Measurements from ENCODE around the gene D2HGDH.
"Not testable (repeated sequence)": the region's sequence is repeated elsewhere in the genome, so short reads cannot be mapped to it uniquely, and the experiment has no call there.

D2HGDH gene

GRCh38 chr2:241799522-241800197, 65.2 kb downstream of the D2HGDH start:
- no peaks in the 10 kb centered on the region for H3K9me3 ChIP-seq (ENCODE audit: insufficient read depth, low read depth, low read length)
- no peaks in the 10 kb centered on the region for H3K36me3 ChIP-seq (ENCODE audit: insufficient read depth, low read depth, low read length)
- peaks cover 22% of the 10 kb centered on the region for H3K27me3 ChIP-seq (ENCODE audit: insufficient read depth, low read length)
- peaks cover 6% of the 10 kb centered on the region for H3K4me1 ChIP-seq (ENCODE audit: insufficient read depth, low read length)
- no peak overlapping the region for H3K27ac ChIP-seq (ENCODE audit: low read length)
- H3K4me3 ChIP-seq (ENCODE audit: low read length), result no peak overlapping the region
- H3K9ac ChIP-seq (ENCODE audit: low read depth, low read length), result no peak overlapping the region

GRCh38 chr2:241800198-241800903, 65.9 kb downstream of the D2HGDH start:
- H3K4me3 ChIP-seq (ENCODE audit: low read length); H3K9me3 ChIP-seq (ENCODE audit: insufficient read depth, low read depth, low read length); H3K4me1 ChIP-seq (ENCODE audit: insufficient read depth, low read length); H3K36me3 ChIP-seq (ENCODE audit: insufficient read depth, low read depth, low read length); H3K27ac ChIP-seq (ENCODE audit: low read length); H3K9ac ChIP-seq (ENCODE audit: low read depth, low read length): not testable (repeated sequence)
- peaks cover 25% of the 10 kb centered on the region for H3K27me3 ChIP-seq (ENCODE audit: insufficient read depth, low read length)

- Histone ChIP-seq H3K27ac (ENCODE audit: low read length) (no peak overlapping the region), H3K27me3 (ENCODE audit: insufficient read depth, low read length) (peaks cover 25% of the 10 kb centered on the region), H3K36me3 (ENCODE audit: insufficient read depth, low read depth, low read length) (no peaks in the 10 kb centered on the region), H3K9ac (ENCODE audit: low read depth, low read length) (no peak overlapping the region), H3K9me3 (ENCODE audit: insufficient read depth, low read depth, low read length) (no peaks in the 10 kb centered on the region), H3K4me3 (ENCODE audit: low read length) (no peak overlapping the region), H3K4me1 (ENCODE audit: insufficient read depth, low read length) (peaks cover 9% of the 10 kb centered on the region)
Observed at GRCh38 chr2:241801611-241802420, 67.4 kb downstream of the D2HGDH start.

- Histone ChIP-seq H3K27ac (ENCODE audit: low read length) (no peak overlapping the region), H3K9ac (ENCODE audit: low read depth, low read length) (no peak overlapping the region), H3K36me3 (ENCODE audit: insufficient read depth, low read depth, low read length) (no peaks in the 10 kb centered on the region), H3K4me1 (ENCODE audit: insufficient read depth, low read length) (peaks cover 9% of the 10 kb centered on the region), H3K4me3 (ENCODE audit: low read length) (no peak overlapping the region), H3K9me3 (ENCODE audit: insufficient read depth, low read depth, low read length) (no peaks in the 10 kb centered on the region), H3K27me3 (ENCODE audit: insufficient read depth, low read length) (peaks cover 25% of the 10 kb centered on the region)
Observed at GRCh38 chr2:241802421-241803318, 68.2 kb downstream of the D2HGDH start.

GRCh38 chr2:241803387-241804325, 69.2 kb downstream of the D2HGDH start:
- H3K4me3 ChIP-seq (ENCODE audit: low read length), result peak overlapping the region; percentile 63; the same call in 1 of the 2 replicates
- H3K36me3 ChIP-seq (ENCODE audit: insufficient read depth, low read depth, low read length), result no peaks in the 10 kb centered on the region
- no peak overlapping the region for H3K9ac ChIP-seq (ENCODE audit: low read depth, low read length)
- peaks cover 31% of the 10 kb centered on the region for H3K27me3 ChIP-seq (ENCODE audit: insufficient read depth, low read length)
- no peaks in the 10 kb centered on the region for H3K9me3 ChIP-seq (ENCODE audit: insufficient read depth, low read depth, low read length)
- peaks cover 13% of the 10 kb centered on the region for H3K4me1 ChIP-seq (ENCODE audit: insufficient read depth, low read length)
- H3K27ac ChIP-seq (ENCODE audit: low read length), result no peak overlapping the region

- Histone ChIP-seq H3K9me3 (ENCODE audit: insufficient read depth, low read depth, low read length) (no peaks in the 10 kb centered on the region), H3K4me1 (ENCODE audit: insufficient read depth, low read length) (peaks cover 13% of the 10 kb centered on the region), H3K36me3 (ENCODE audit: insufficient read depth, low read depth, low read length) (no peaks in the 10 kb centered on the region), H3K9ac (ENCODE audit: low read depth, low read length) (no peak overlapping the region), H3K27ac (ENCODE audit: low read length) (no peak overlapping the region), H3K4me3 (ENCODE audit: low read length) (peak overlapping the region; percentile 63; the same call in 1 of the 2 replicates), H3K27me3 (ENCODE audit: insufficient read depth, low read length) (peaks cover 32% of the 10 kb centered on the region)
Observed at GRCh38 chr2:241804326-241805229, 70.1 kb downstream of the D2HGDH start.

- Histone ChIP-seq H3K4me1 (ENCODE audit: insufficient read depth, low read length) (peaks cover 13% of the 10 kb centered on the region), H3K27me3 (ENCODE audit: insufficient read depth, low read length) (peaks cover 32% of the 10 kb centered on the region)
- H3K9ac ChIP-seq (ENCODE audit: low read depth, low read length); H3K4me3 ChIP-seq (ENCODE audit: low read length); H3K36me3 ChIP-seq (ENCODE audit: insufficient read depth, low read depth, low read length); H3K27ac ChIP-seq (ENCODE audit: low read length); H3K9me3 ChIP-seq (ENCODE audit: insufficient read depth, low read depth, low read length): not testable (repeated sequence)
Observed at GRCh38 chr2:241806217-241806616, 71.8 kb downstream of the D2HGDH start.

- peaks cover 13% of the 10 kb centered on the region for H3K4me1 ChIP-seq (ENCODE audit: insufficient read depth, low read length)
- H3K27me3 ChIP-seq (ENCODE audit: insufficient read depth, low read length), result peaks cover 24% of the 10 kb centered on the region
- H3K9ac ChIP-seq (ENCODE audit: low read depth, low read length), result no peak overlapping the region; the same call in 1 of the 2 replicates
- H3K9me3 ChIP-seq (ENCODE audit: insufficient read depth, low read depth, low read length), result no peaks in the 10 kb centered on the region
- H3K36me3 ChIP-seq (ENCODE audit: insufficient read depth, low read depth, low read length), result no peaks in the 10 kb centered on the region
- no peak overlapping the region for H3K4me3 ChIP-seq (ENCODE audit: low read length)
- no peak overlapping the region for H3K27ac ChIP-seq (ENCODE audit: low read length)
Observed at GRCh38 chr2:241808051-241808720, 73.8 kb downstream of the D2HGDH start.

- Histone ChIP-seq H3K9me3 (ENCODE audit: insufficient read depth, low read depth, low read length) (no peaks in the 10 kb centered on the region), H3K9ac (ENCODE audit: low read depth, low read length) (no peak within 1 kb of the TSS; the same call in 1 of the 2 replicates), H3K27me3 (ENCODE audit: insufficient read depth, low read length) (peaks cover 18% of the 10 kb centered on the region), H3K4me1 (ENCODE audit: insufficient read depth, low read length) (peaks cover 13% of the 10 kb centered on the region), H3K27ac (ENCODE audit: low read length) (no peak within 1 kb of the TSS), H3K4me3 (ENCODE audit: low read length) (no peak within 1 kb of the TSS), H3K36me3 (ENCODE audit: insufficient read depth, low read depth, low read length) (no peaks in the 10 kb centered on the region)
Observed at GRCh38 chr2:241808721-241809382, 74.4 kb downstream of the D2HGDH start, which contains the start of gene NEU4. Gene NEU4, plus strand, starts transcription at chr2:241809193. Its CDS starts 5,292 bp downstream, at chr2:241814485.
